Measurements from ENCODE around the gene USF1. TPM values are rescaled to one million over a fixed set of nuclear protein-coding genes. Genes with fewer than 3 reads are reported as not detected.

USF1 gene
- total and polyA plus RNA-seq, 8 donors, result 15.8 to 118 (median 25.2) TPM

DNA sequence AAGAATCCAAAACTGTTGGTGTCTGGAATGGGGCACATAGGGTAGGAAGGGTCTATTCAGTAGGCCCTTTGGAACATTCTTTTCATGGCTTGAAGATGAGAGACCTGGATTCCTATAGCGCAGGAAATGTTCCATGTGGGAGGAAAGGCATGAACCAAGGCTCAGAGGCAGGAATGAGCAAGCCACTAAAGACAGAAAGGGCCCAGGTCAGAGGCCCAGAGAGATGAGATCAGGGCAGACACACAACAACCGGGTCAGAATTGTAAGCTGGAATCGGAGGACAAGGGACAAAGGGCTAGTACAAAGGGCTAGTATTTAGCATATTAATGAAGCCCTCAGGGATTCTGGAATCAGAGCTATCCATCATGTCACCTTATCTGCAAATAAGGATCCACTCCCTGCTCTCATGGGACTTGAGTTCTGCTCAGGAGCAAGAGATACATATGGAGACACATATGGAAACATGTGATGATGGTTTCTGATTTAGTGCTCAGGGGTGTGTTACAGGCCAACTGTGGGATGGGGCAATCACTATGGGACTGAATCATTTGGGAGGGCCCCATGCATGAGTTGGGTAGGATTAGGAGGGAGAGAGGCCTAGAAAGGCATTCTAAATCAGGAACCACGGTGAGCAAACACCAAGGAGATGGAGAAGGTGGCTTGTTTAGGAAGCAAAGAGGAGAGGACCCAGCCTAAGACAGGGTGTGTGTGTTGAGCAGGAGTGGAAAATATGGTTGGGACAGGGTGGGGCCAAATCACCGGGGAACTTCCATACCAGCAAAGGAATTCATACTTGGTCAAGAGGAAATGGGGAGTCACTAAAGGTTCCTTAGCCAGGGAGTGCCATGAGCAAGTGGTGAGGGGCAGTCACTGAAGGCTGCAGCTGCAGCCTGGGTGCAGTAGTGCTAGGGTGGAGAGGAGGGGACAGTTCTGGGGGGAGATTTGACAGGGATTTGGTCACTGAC lies 34.9 kb upstream of the USF1 start:
- FAIRE-seq (no peak), DNase-seq (no peak), ATAC-seq (no peak)
- Histone ChIP-seq H3K9me3 (no peaks in the 10 kb centered on the region), H3K4me3 (no peak overlapping the region), H3K27me3 (no peaks in the 10 kb centered on the region), H3K27ac (no peak overlapping the region), H3K36me3 (no peaks in the 10 kb centered on the region), H3K4me1 (peaks cover 0 to 17% (median 13%) of the 10 kb centered on the region in 3 donors)
- TF ChIP-seq CTCF (IDR thresholded peaks at IDR 0.05), result no peak
- intact Hi-C loops (cut with DNase I), result no loop called here
- WGBS, 2 donors, result 84% methylated on average over 5 of the region's 5 CpGs

DNA sequence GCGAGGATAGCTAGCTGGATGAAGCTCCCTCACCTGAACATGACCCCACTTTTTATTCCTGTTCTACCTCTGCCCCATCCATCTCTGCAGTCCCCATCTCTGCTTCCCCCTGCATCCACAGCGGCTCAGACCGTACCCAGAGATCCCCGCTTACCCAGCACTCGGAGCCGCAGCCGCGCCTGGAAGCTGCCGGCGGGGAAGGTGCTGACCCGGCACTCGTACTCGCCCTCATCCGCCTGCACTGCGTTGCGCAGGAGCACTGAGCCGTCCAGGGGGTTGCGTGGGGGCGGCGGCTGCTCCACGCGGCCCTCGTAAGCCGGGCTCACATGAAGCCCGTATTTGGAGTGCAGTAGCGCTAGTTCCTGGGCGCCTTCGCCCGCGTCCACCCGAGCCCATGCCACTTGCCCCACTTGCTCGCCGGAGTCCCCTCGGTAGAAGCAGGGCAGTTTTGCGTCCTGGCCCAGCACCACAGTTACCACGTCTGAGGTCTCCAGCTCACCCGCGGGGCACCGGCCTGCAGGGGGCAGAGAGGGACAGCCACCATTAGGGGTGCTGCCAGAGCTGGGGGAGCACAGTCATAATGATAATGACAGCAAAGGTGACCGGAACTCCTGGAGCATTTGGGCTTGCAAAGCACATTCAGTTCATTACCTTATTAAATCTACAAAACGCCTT lies 33.8 kb upstream of the USF1 start:
- Histone ChIP-seq H3K27ac (no peak overlapping the region), H3K4me3 (no peak overlapping the region), H3K36me3 (no peaks in the 10 kb centered on the region), H3K4me1 (peaks cover 0 to 17% (median 13%) of the 10 kb centered on the region in 3 donors), H3K27me3 (no peaks in the 10 kb centered on the region), H3K9me3 (no peaks in the 10 kb centered on the region)
- no peak for DNase-seq
- ATAC-seq, result no peak
- no peak for FAIRE-seq
- TF ChIP-seq CTCF (IDR thresholded peaks at IDR 0.05), result no peak
- 82 to 84% methylated on average over 41 of the region's 41 CpGs for WGBS, 2 donors
- intact Hi-C loops (cut with DNase I), result no loop called here

GRCh38 chr1:161077426-161077825 lies 31.6 kb upstream of the USF1 start:
- no peaks in the 10 kb centered on the region for H3K4me1 ChIP-seq
- H3K4me3 ChIP-seq, result no peak overlapping the region
- FAIRE-seq (no peak), ATAC-seq (no peak), DNase-seq (no peak)
- no peak overlapping the region for H3K27ac ChIP-seq
- no peaks in the 10 kb centered on the region for H3K27me3 ChIP-seq
- WGBS, 2 donors, result 82 to 85% methylated on average over 9 of the region's 9 CpGs
- H3K36me3 ChIP-seq, result no peaks in the 10 kb centered on the region
- TF ChIP-seq CTCF (IDR thresholded peaks at IDR 0.05), result no peak
- intact Hi-C loops (cut with DNase I), result no loop called here
- no peaks in the 10 kb centered on the region for H3K9me3 ChIP-seq

- DNase-seq (no peak), ATAC-seq (no peak), FAIRE-seq (no peak)
- Histone ChIP-seq H3K9me3 (no peaks in the 10 kb centered on the region), H3K4me3 (no peak overlapping the region), H3K27me3 (no peaks in the 10 kb centered on the region), H3K4me1 (no peaks in the 10 kb centered on the region), H3K27ac (no peak overlapping the region), H3K36me3 (no peaks in the 10 kb centered on the region)
- intact Hi-C loops (cut with DNase I), result no loop called here
- TF ChIP-seq CTCF (IDR thresholded peaks at IDR 0.05), result no peak
These were observed 30.6 kb upstream of the USF1 start for GRCh38 chr1:161076410-161076809.
